NCI-H1048 (cell line): ENCODE measurements around the gene GSX2.
"Not testable (repeated sequence)": the region's sequence is repeated elsewhere in the genome, so short reads cannot be mapped to it uniquely, and the experiment has no call there.

Experiments used
- DNase-seq: peaks from one replicate; lab custom pipeline; 2025; lab: John Stamatoyannopoulos, UW

The GSX2 gene

GRCh38 chr4:54099748-54100574, at the start of gene GSX2:
GSX2 (plus strand) TSS chr4:54100163; CDS start chr4:54100345, 182 bp downstream.
- no peak for DNase-seq

GRCh38 chr4:54050214-54050904, 49.6 kb upstream of the GSX2 start:
- DNase-seq, result no peak

- DNase-seq, result not testable (repeated sequence)
Observed at GRCh38 chr4:54053322-54053721, 46.6 kb upstream of the GSX2 start.

DNA sequence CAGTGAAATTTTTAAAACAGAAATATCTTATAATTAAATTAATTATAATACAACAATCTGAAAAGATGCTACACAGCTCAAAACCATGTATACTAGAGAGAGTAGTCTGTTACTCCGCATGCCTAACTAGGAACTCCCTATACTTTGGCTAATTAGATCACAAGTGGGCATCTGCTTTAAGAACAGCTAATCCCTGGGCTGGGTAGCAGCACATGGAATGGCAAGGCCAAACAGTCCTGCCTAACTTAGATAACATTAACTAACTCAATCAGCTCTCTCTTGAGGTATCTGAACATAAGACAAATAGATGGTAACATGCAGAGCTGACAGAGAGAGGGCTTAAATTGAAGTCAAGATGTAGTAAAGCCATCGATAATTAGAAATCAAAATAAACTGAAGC, 45.5 kb upstream of the GSX2 start:
- DNase-seq, result no peak

DNA sequence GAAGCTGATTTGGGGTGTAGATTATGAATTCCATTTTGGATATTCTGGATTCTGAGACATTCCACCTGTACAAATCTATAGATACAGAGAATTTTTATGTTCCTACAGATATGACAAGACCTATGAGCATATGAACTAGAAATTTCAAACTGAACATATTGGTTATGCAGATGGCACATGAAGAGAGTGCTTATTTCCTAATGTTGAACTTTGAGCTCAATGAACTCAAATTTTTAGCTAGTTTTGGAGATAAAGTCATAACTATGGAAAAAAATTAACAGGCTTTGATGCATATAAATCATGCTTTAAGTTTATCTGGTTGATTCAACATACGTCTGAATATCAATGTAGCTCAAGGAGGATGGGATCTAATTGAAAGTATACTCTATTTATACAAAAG, 44.5 kb upstream of the GSX2 start:
- no peak for DNase-seq

DNA sequence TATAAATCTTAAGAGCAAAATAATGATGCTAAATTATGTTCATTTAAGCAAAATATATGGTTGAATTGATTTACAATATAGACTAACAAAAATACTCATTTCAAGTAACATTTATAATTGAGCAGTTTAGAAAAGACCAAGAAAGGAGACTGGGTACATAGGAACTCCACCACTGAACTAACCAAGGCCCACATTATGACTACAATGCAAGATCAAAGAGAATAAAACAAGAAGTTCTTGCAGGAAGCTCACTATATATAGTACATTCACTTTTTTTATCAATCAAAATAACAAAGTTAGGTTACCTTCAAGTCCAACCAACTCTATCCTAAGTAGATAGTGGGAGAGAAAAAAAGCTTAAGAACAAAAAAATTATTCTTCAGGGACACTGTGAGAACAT, 43.6 kb upstream of the GSX2 start:
- DNase-seq, result no peak

DNA sequence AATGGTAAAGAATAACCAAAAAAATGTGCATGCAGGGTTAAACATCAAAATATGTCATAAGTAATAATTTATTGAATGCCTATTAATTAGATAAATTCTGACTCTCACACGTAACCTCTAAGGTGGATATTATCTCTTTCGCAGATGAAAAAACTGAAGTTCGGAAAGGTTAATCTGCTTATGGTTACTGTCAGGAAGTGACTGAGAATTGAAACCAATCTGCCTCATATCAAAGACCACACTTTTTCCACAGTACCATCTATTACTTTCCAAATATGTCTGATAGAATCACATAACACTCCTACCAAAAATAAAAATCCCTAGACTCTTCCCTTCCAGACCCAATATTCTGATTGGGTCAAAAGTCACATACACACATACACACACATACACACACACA, 41.8 kb upstream of the GSX2 start:
- no peak for DNase-seq

- DNase-seq, result no peak
Observed at GRCh38 chr4:54060116-54060515, 39.8 kb upstream of the GSX2 start.

DNA sequence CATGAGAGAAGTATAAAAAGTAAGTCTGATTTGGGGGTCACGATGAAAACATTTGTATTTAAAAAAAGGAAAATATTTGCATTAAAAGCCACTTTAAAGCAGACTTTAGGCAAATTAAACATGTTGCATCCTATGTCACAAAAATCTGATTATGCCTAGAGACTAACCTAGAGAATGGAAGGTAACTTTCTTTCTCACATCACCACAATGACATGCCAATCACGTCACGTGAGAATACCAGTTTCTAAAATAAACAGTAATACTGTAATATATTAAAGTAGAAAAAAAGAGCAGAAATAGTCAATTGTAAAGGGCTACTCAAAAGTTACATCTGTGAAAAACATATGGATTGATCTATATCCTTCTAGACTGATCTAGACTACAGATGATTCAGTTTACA, 38.9 kb upstream of the GSX2 start:
- DNase-seq, result no peak

- DNase-seq, result no peak
Observed at GRCh38 chr4:54061873-54062272, 38.1 kb upstream of the GSX2 start.

- no peak for DNase-seq
Observed at GRCh38 chr4:54062392-54062791, 37.6 kb upstream of the GSX2 start.

- DNase-seq, result no peak
Observed at GRCh38 chr4:54063229-54063628, 36.7 kb upstream of the GSX2 start.

DNA sequence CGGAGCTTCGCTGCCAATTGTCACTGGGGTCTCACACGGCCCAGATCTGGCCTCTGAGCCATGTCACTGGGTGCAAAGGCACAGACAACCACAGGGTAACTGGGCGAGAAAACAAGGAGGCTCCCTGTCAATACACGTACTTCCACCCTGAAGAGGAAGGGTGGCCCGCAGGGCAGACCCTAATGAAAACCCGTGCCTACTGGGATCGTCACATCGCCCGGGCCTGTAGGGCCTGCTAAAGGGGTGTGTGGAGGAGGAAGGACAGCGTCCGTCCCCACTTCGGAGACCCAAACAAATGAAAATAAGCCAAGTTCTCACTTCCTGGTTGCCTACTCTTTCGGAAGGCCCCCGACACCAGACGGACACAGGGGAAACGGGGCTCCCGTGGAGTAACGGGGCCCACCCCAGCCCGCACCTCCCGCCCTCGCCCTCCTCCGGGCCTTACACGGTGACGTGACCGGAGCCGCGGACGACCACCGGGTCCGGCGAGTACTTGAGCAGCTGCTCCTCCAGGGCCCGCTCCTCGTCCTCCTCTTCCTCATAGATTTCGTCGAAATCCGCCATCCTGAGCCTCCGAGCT, 36.1 kb upstream of the GSX2 start:
- no peak for DNase-seq

DNA sequence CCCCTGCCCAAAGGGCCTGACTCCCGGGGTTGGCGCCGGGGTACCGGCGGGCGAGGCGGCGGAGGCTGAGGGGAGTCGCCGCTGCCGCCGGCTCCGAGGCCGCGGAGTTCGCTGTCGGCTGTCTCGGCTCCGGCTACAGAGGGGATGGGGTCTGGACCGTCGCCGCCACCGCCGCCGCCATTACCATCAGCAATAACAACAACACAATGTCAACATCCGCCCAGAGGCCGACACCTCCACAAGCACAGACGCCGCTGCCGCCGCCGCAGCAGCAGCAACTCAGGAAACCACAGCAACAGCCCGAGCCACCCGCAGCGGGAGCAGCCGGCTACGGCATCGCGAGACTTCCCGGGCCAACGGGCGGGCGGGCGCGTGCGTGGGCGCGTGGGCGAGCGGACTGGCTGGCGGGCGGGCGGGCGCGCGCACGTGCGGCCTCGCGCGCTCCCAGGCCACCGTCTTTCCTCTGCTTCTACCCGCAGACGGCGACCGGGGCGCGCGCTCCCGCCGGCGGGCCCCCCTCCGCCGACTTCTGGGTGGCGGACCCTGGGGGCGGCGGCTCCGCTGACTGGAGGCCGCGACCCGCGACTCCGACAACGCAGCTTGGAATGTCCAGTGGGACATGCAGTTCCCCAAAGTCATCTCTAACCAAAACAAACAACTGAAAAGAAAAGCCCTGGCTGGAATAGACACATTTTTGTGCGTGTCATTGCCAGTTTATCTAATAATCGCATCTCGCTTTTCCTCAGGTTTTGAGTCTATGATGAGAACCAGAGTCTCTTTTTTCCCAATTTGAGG, 35.4 kb upstream of the GSX2 start, which contains the start of gene CHIC2:
CHIC2 (minus strand) TSS at position 289 of the 795 bp plus-strand sequence. CDS start 305 bp downstream, outside the sequence.
- peak; percentile 87 for DNase-seq

GRCh38 chr4:54065282-54066087, 34.5 kb upstream of the GSX2 start:
- no peak for DNase-seq

DNA sequence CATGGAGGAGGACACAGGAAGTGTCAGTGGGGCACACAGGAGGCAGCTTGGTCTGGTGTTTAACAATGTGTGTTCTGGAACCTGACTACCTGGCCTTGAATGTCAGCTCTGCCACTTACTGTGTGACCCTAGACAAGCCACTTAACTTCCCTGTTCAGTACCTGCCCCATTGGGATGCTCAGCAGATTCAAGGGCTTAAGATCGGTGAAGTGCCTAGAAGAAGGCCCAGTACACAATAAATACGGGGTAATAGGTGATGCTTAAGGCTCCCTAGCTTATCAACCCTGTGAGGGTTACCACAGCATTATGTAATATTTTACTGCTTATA, 33.9 kb upstream of the GSX2 start:
- no peak for DNase-seq

GRCh38 chr4:54066718-54067129, 33.2 kb upstream of the GSX2 start:
- DNase-seq, result no peak

GRCh38 chr4:54067166-54067565, 32.8 kb upstream of the GSX2 start:
- DNase-seq, result no peak

DNA sequence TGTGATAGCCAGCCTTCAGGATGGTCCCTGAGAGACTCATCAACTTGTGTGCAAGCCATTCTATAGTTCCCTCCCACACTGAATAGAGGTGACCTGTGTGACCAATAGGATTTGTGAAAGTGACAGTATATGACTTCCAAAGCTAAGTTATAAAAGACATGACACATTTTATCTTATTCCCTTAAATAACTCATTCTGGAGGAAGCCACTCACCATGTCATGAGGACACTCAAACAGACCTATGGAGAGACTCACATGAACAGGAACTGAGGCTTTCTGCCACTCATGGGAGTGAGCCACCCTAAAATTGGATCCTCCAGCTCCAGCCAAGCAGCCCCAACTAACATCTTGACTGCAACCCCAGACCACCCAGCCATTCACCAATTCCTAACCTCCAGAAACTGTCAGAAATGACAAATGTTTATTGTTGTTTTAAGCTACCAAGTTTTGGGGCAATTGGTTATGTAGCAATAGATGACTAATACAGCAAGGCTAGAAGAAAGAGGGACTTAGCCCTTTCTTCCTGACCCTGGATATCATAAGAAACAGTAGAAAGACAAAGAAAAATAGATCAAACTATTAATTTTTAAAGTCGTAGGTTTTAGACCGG, 26.6 kb upstream of the GSX2 start:
- DNase-seq, result no peak

- DNase-seq, result no peak
Observed at GRCh38 chr4:54074381-54074780, 25.6 kb upstream of the GSX2 start.

- no peak for DNase-seq
Observed at GRCh38 chr4:54076673-54077072, 23.3 kb upstream of the GSX2 start.
